Measurements from ENCODE around the gene SLC22A7. TPM values are rescaled to one million over a fixed set of nuclear protein-coding genes. Genes with fewer than 3 reads are reported as not detected.
"Not testable (repeated sequence)": the region's sequence is repeated elsewhere in the genome, so short reads cannot be mapped to it uniquely, and the experiment has no call there.

SLC22A7 gene
- polyA plus RNA-seq, 1 donor (not counting 4 experiments of a cell fraction or from before 2014, with no cell fraction given): not detected

GRCh38 chr6:43347021-43347420 lies 49.0 kb downstream of the SLC22A7 start:
- TF ChIP-seq EZH2 (IDR thresholded peaks at IDR 0.05; ENCODE audit: low read length): no peak
- TF ChIP-seq CTCF (optimal IDR thresholded peaks at IDR 0.05 in 1 of 3, IDR thresholded peaks at IDR 0.05 in 1 of 3, conservative IDR thresholded peaks at IDR 0.05 in 1 of 3; ENCODE audit: extremely low read depth in 1 of 3, insufficient read depth in 2 of 3, low read length in 3 of 3): no peak
- Histone ChIP-seq H3K4me2 (ENCODE audit: control insufficient read depth, extremely low read depth, insufficient read depth, low read depth, low read length) (no peak overlapping the region), H3K4me3 (ENCODE audit: control insufficient read depth in 2 of 3, extremely low read depth in 1 of 3, insufficient read depth in 2 of 3, low read depth in 1 of 3, low read length in 3 of 3) (no peak overlapping the region), H3K4me1 (ENCODE audit: control insufficient read depth, extremely low read depth, insufficient read depth, low read length) (no peaks in the 10 kb centered on the region), H3K36me3 (ENCODE audit: control insufficient read depth in 2 of 2, extremely low read depth in 1 of 2, insufficient read depth in 2 of 2, low read length in 2 of 2) (peaks cover 9 to 16% of the 10 kb centered on the region in 2 experiments), H3K27ac (ENCODE audit: control insufficient read depth, insufficient read depth, low read length) (no peak overlapping the region), H4K20me1 (ENCODE audit: control insufficient read depth, extremely low read depth, insufficient read depth, low read length) (no peaks in the 10 kb centered on the region), H3K9me3 (ENCODE audit: control insufficient read depth, low read depth, low read length) (no peaks in the 10 kb centered on the region), H2AFZ (ENCODE audit: control insufficient read depth, low read length) (no peak overlapping the region), H3K27me3 (ENCODE audit: control insufficient read depth, extremely low read depth, insufficient read depth, low read length) (no peaks in the 10 kb centered on the region), H3K79me2 (ENCODE audit: control insufficient read depth, insufficient read depth, low read length) (no peaks in the 10 kb centered on the region), H3K9ac (ENCODE audit: control insufficient read depth, extremely low read depth, insufficient read depth, low read length) (no peak overlapping the region), H3K9me1 (ENCODE audit: control insufficient read depth, extremely low read depth, insufficient read depth, low read length) (no peaks in the 10 kb centered on the region)
- FAIRE-seq (no peak), DNase-seq (ENCODE audit: low read depth, low spot score) (no peak)
- dilution Hi-C loops (cut with MboI; ENCODE audit: extremely low pct_ligation_motif_present, low sequenced_read_pairs): no loop called here

- Histone ChIP-seq H3K4me1 (ENCODE audit: control insufficient read depth, extremely low read depth, insufficient read depth, low read length) (no peaks in the 10 kb centered on the region), H3K36me3 (ENCODE audit: control insufficient read depth in 2 of 2, extremely low read depth in 1 of 2, insufficient read depth in 2 of 2, low read length in 2 of 2) (peaks cover 6 to 14% of the 10 kb centered on the region in 2 experiments), H3K27ac (ENCODE audit: control insufficient read depth, insufficient read depth, low read length) (no peak overlapping the region), H3K27me3 (ENCODE audit: control insufficient read depth, extremely low read depth, insufficient read depth, low read length) (no peaks in the 10 kb centered on the region), H4K20me1 (ENCODE audit: control insufficient read depth, extremely low read depth, insufficient read depth, low read length) (no peaks in the 10 kb centered on the region), H2AFZ (ENCODE audit: control insufficient read depth, low read length) (no peak overlapping the region), H3K4me3 (ENCODE audit: control insufficient read depth in 2 of 3, extremely low read depth in 1 of 3, insufficient read depth in 2 of 3, low read depth in 1 of 3, low read length in 3 of 3) (no peak overlapping the region), H3K4me2 (ENCODE audit: control insufficient read depth, extremely low read depth, insufficient read depth, low read depth, low read length) (no peak overlapping the region), H3K9ac (ENCODE audit: control insufficient read depth, extremely low read depth, insufficient read depth, low read length) (no peak overlapping the region), H3K79me2 (ENCODE audit: control insufficient read depth, insufficient read depth, low read length) (no peaks in the 10 kb centered on the region), H3K9me1 (ENCODE audit: control insufficient read depth, extremely low read depth, insufficient read depth, low read length) (no peaks in the 10 kb centered on the region), H3K9me3 (ENCODE audit: control insufficient read depth, low read depth, low read length) (no peaks in the 10 kb centered on the region)
- DNase-seq (ENCODE audit: low read depth, low spot score): no peak
- no peak for TF ChIP-seq CTCF (optimal IDR thresholded peaks at IDR 0.05 in 1 of 3, IDR thresholded peaks at IDR 0.05 in 1 of 3, conservative IDR thresholded peaks at IDR 0.05 in 1 of 3; ENCODE audit: extremely low read depth in 1 of 3, insufficient read depth in 2 of 3, low read length in 3 of 3)
- no peak for TF ChIP-seq EZH2 (IDR thresholded peaks at IDR 0.05; ENCODE audit: low read length)
- dilution Hi-C loops (cut with MboI; ENCODE audit: extremely low pct_ligation_motif_present, low sequenced_read_pairs): no loop called here
- no peak for FAIRE-seq
These were observed 49.4 kb downstream of the SLC22A7 start for GRCh38 chr6:43347444-43347843.

GRCh38 chr6:43351951-43352350 lies 53.9 kb downstream of the SLC22A7 start:
- H3K4me1 ChIP-seq (ENCODE audit: control insufficient read depth, extremely low read depth, insufficient read depth, low read length); FAIRE-seq; H3K79me2 ChIP-seq (ENCODE audit: control insufficient read depth, insufficient read depth, low read length); H3K9ac ChIP-seq (ENCODE audit: control insufficient read depth, extremely low read depth, insufficient read depth, low read length); H3K9me1 ChIP-seq (ENCODE audit: control insufficient read depth, extremely low read depth, insufficient read depth, low read length); H2AFZ ChIP-seq (ENCODE audit: control insufficient read depth, low read length); H3K27me3 ChIP-seq (ENCODE audit: control insufficient read depth, extremely low read depth, insufficient read depth, low read length); H3K27ac ChIP-seq (ENCODE audit: control insufficient read depth, insufficient read depth, low read length); H3K4me2 ChIP-seq (ENCODE audit: control insufficient read depth, extremely low read depth, insufficient read depth, low read depth, low read length); H3K4me3 ChIP-seq (ENCODE audit: control insufficient read depth in 2 of 3, extremely low read depth in 1 of 3, insufficient read depth in 2 of 3, low read depth in 1 of 3, low read length in 3 of 3); H4K20me1 ChIP-seq (ENCODE audit: control insufficient read depth, extremely low read depth, insufficient read depth, low read length); DNase-seq (ENCODE audit: low read depth, low spot score); dilution Hi-C loops (cut with MboI; ENCODE audit: extremely low pct_ligation_motif_present, low sequenced_read_pairs); H3K9me3 ChIP-seq (ENCODE audit: control insufficient read depth, low read depth, low read length): not testable (repeated sequence)
- H3K36me3 ChIP-seq (ENCODE audit: control insufficient read depth in 2 of 2, extremely low read depth in 1 of 2, insufficient read depth in 2 of 2, low read length in 2 of 2): peaks cover 21 to 23% of the 10 kb centered on the region in 2 experiments
